Mucosa of rectum (tissue), 2 donors: Measurements from ENCODE around the gene CTRB2.

Experiments used
- H3K27ac ChIP-seq, 2 donors: one replicate each; pipeline ENCODE4 v1.7.0; 2013; ENCODE audit warnings: inconsistent platforms in 2 of 2, low read depth in 2 of 2, low read length in 2 of 2
- H3K27me3 ChIP-seq, 2 donors: one replicate each; pipeline ENCODE4 v1.7.0; 2013; ENCODE audit warnings: low read length in 2 of 2; ENCODE audit not compliant: control insufficient read depth in 2 of 2, insufficient read depth in 2 of 2
- H3K36me3 ChIP-seq, 2 donors: one replicate each; pipeline ENCODE4 v1.7.0; 2013; ENCODE audit warnings: low read length in 2 of 2; ENCODE audit not compliant: control insufficient read depth in 2 of 2, insufficient read depth in 2 of 2
- H3K4me1 ChIP-seq, 2 donors: one replicate each; pipeline ENCODE4 v1.7.0; 2013; ENCODE audit warnings: low read length in 2 of 2, mild to moderate bottlenecking in 1 of 2; ENCODE audit not compliant: control insufficient read depth in 2 of 2, insufficient read depth in 2 of 2
- H3K4me3 ChIP-seq, 2 donors: one replicate each; pipeline ENCODE4 v1.7.0; 2013; ENCODE audit warnings: low read length in 2 of 2
- H3K9ac ChIP-seq, 2 donors: one replicate each; pipeline ENCODE4 v1.7.0; 2013; ENCODE audit warnings: low read length in 2 of 2, low read depth in 1 of 2, mild to moderate bottlenecking in 1 of 2
- H3K9me3 ChIP-seq, 2 donors: one replicate each; pipeline ENCODE4 v1.7.0; 2013; ENCODE audit warnings: low read length in 2 of 2; ENCODE audit not compliant: control insufficient read depth in 2 of 2
- donor health status: healthy.
- donor health status: Normal muscosa, but diverticular disease.

The CTRB2 gene

DNA sequence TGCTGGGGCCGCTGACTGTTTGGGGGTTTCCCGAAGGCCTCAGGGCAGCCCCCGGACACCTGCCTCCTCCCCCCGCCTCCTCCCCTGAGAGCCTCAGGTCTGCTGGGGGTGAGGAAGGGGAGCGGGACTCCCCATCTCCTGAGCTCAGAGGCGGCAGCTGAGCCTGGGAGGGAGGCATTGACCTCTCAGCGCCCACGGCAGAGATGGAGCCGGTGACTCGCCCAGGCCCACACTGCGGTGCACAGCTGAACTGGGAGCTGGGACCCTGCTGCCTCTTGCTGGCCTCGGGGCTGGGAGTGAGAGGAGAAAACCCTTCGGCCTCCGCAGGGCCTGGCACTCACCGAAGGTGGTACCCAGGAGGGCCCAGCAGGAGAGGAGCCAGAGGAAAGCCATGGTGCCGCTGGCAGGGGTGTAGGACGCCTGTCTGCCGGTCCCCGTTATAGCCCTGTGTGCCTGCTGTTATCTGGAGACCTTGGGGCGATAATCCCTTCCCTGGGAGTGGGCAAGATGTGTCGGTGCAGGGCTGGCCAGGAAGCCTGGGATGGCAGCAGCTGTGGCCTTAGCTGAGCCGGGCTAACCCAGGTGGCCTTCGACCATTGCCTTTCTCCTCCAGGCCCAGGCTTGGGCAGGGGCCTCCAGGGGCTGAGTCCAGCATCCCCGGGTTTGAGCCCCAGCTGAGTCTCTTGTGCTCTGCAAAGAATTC, at the start of gene CTRB2:
TSS of gene CTRB2 (minus strand) at position 413 of the 703 bp plus-strand sequence. CDS start at position 393, 20 bp downstream.
- H3K36me3 ChIP-seq, result no peaks in the 10 kb centered on the region
- H3K9ac ChIP-seq, result no peak within 1 kb of the TSS
- H3K27ac ChIP-seq, result no peak within 1 kb of the TSS
- H3K4me3 ChIP-seq, result no peak within 1 kb of the TSS
- no peaks in the 10 kb centered on the region for H3K27me3 ChIP-seq
- no peaks in the 10 kb centered on the region for H3K4me1 ChIP-seq
- no peaks in the 10 kb centered on the region for H3K9me3 ChIP-seq

GRCh38 chr16:75256059-75256571, 49.2 kb upstream of the CTRB2 start:
- Histone ChIP-seq H3K27ac (peak overlapping the region; percentile 28 to 32), H3K9me3 (no peaks in the 10 kb centered on the region), H3K4me1 (peaks cover 48 to 53% of the 10 kb centered on the region in 2 donors), H3K27me3 (peaks cover 0 to 3% of the 10 kb centered on the region in 2 donors), H3K36me3 (no peaks in the 10 kb centered on the region), H3K4me3 (no peak overlapping the region), H3K9ac (no peak overlapping the region)

GRCh38 chr16:75254359-75254837, 47.4 kb upstream of the CTRB2 start:
- Histone ChIP-seq H3K27me3 (peaks cover 0 to 3% of the 10 kb centered on the region in 2 donors), H3K4me1 (peaks cover 53 to 60% of the 10 kb centered on the region in 2 donors), H3K4me3 (no peak overlapping the region), H3K9ac (no peak overlapping the region), H3K9me3 (no peaks in the 10 kb centered on the region), H3K27ac (peak overlapping the region; percentile 32 to 70), H3K36me3 (no peaks in the 10 kb centered on the region)

DNA sequence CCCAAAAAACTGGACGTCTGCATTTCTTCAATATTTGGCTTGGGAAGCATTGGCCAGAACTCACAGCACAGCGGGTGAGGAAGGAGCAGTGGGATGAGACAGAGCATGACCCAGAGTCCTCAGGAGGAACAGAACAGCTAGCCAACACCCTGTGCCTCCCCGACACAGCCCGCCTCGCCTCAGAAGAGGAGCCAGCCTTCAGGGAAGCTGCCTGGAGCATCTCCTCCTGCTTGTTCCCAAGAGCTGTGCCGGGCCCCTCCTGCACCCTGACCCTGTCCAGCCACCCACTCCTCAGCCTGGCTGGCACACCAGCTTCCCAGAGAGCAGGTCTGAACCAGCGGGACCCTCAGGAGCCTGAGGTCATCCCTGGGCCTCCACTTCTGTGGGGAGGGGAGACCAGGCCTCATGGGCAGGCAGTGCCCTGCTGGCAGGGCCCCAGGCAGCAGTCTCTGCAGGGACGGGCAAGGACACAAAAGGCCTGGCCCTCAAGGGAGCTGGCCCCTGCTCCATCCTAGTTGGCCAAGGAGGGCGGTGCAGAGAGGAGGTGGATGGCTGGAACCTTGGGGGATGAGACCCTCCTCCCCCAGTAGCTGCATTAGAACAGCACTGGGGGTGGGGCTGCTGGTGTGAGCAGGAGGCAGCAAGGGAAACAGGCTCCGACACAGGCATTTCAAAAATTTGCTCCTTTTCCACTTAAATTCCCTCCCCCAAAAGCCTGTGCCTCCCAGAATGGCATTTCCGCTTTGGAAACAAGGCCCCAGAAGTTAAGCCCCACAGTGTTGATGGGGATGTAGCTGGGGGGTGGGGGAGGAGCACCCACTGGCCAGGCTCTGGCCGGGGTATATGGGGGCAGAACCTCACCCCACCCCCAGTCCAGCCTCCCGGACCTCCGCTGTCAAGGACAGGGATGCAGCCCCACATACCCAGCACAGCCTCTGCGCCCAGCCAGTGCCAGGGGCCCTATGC, 46.3 kb upstream of the CTRB2 start:
- Histone ChIP-seq H3K36me3 (no peaks in the 10 kb centered on the region), H3K27ac (peak overlapping the region; percentile 15 to 23), H3K9ac (no peak overlapping the region), H3K4me3 (no peak overlapping the region), H3K9me3 (no peaks in the 10 kb centered on the region), H3K27me3 (peaks cover 0 to 3% of the 10 kb centered on the region in 2 donors), H3K4me1 (peaks cover 60 to 72% of the 10 kb centered on the region in 2 donors)

GRCh38 chr16:75252049-75252864, 45.3 kb upstream of the CTRB2 start:
- H3K4me3 ChIP-seq, result peak overlapping the region; percentile 32 to 55
- no peaks in the 10 kb centered on the region for H3K36me3 ChIP-seq
- H3K9me3 ChIP-seq, result no peaks in the 10 kb centered on the region
- H3K27me3 ChIP-seq, result peaks cover 0 to 3% of the 10 kb centered on the region in 2 donors
- H3K27ac ChIP-seq, result peak overlapping the region; percentile 75 to 80
- peaks cover 61 to 73% of the 10 kb centered on the region in 2 donors for H3K4me1 ChIP-seq
- peak overlapping the region in 1 of 2 donors; percentile 55 for H3K9ac ChIP-seq

- Histone ChIP-seq H3K36me3 (no peaks in the 10 kb centered on the region), H3K27me3 (peaks cover 0 to 3% of the 10 kb centered on the region in 2 donors), H3K9me3 (no peaks in the 10 kb centered on the region), H3K4me1 (peaks cover 54 to 70% of the 10 kb centered on the region in 2 donors), H3K4me3 (peak within 1 kb of the TSS; percentile 86 to 90), H3K9ac (peak within 1 kb of the TSS; percentile 95 to 97), H3K27ac (peak within 1 kb of the TSS; percentile 95 to 97)
Observed at GRCh38 chr16:75251280-75252048, 44.5 kb upstream of the CTRB2 start, which contains the start of gene BCAR1. BCAR1 (minus strand) TSS chr16:75251624; CDS start chr16:75251482, 142 bp downstream.

DNA sequence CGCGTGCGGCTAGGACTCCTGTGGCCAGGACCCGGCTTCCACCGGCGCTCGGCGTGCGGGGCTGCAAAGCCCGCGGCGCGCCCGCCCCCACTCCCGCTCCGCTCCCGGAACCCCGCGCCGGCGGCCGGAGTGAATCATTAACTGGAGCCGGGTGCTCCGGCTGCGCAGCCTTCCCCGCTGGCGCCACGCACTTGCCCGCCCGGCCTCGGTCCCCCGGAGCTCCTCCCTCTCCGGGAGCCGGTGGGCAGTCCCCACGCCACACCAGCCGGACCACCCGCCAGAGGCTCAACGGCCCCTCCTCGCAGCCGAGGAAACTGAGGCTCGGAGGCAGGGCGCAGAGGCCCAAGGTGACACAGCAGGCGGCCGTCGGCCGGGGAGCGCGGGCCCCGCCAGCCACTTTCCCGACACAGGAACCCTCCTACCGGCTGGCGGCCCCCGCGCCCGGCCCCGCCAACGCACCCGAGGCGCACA, 43.9 kb upstream of the CTRB2 start:
- H3K4me1 ChIP-seq, result peaks cover 51 to 70% of the 10 kb centered on the region in 2 donors

DNA sequence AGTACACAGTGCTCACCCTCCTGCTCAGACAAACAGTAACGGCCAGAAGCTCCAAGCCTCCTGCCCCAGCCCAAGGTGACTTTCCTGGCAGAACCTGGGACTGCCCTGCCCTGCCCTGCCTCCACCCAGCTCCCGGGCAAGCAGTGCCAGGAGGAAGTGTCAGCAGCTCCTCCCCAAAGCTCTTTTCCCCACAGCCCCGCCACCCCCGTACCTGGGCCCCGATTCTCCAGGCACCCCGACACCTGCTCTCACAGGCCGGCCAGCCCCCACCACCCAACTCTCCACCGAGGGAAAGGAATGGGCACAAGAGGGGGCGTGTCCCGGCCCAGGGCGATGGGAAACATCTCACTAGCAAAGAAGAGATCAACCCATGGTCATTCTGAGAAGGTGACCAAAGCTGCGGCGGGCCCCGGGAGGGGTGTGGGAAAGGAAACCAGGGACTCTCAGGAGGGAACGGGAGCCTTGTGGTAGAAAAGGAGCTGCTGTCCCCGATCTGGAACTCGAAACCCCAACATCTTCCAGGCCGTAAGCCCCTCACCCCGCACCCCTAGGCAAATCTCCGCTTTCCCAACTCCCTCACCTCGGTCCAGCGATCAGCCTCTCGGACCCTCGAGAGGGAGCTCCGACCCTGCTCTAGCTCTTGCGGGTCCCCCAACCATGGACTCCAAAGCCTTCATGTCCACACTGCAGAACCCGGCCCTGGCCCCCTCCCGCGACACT, 43.3 kb upstream of the CTRB2 start:
- Histone ChIP-seq H3K9ac (peak overlapping the region; percentile 95 to 97), H3K27ac (peak overlapping the region; percentile 95 to 97), H3K4me3 (peak overlapping the region; percentile 86 to 90), H3K9me3 (no peaks in the 10 kb centered on the region), H3K4me1 (peaks cover 57 to 74% of the 10 kb centered on the region in 2 donors), H3K36me3 (no peaks in the 10 kb centered on the region), H3K27me3 (peaks cover 0 to 3% of the 10 kb centered on the region in 2 donors)

More for the DNA sequence above, 43.9 kb upstream of the CTRB2 start:
- Histone ChIP-seq H3K4me3 (peak overlapping the region; percentile 86 to 90), H3K9ac (peak overlapping the region; percentile 95 to 97), H3K9me3 (no peaks in the 10 kb centered on the region), H3K27ac (peak overlapping the region; percentile 95 to 97), H3K36me3 (no peaks in the 10 kb centered on the region), H3K27me3 (peaks cover 0 to 3% of the 10 kb centered on the region in 2 donors)
